ENCODE results near the gene HDAC3.

DNA sequence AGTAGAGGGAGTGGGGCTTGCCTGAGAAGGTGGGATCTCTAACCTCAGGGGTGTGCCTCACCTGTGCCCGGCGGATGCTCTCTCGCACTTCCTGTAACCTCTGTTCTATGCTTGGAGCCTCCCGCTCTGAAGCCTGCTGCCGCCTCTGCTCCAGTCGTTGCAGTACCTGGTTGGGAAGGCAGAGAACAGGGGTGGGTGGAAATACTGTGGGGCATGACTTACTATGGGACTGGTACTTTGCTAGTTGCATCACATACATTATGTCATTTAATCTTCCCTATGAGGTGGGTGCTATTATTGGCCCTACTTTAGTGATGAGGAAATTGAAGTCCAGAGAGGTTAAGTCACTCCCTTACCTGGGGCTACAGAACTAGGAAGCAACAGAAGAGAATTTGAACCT, 9.4 kb upstream of the HDAC3 start:
- TF ChIP-seq, protein P1, sequence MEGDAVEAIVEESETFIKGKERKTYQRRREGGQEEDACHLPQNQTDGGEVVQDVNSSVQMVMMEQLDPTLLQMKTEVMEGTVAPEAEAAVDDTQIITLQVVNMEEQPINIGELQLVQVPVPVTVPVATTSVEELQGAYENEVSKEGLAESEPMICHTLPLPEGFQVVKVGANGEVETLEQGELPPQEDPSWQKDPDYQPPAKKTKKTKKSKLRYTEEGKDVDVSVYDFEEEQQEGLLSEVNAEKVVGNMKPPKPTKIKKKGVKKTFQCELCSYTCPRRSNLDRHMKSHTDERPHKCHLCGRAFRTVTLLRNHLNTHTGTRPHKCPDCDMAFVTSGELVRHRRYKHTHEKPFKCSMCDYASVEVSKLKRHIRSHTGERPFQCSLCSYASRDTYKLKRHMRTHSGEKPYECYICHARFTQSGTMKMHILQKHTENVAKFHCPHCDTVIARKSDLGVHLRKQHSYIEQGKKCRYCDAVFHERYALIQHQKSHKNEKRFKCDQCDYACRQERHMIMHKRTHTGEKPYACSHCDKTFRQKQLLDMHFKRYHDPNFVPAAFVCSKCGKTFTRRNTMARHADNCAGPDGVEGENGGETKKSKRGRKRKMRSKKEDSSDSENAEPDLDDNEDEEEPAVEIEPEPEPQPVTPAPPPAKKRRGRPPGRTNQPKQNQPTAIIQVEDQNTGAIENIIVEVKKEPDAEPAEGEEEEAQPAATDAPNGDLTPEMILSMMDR (IDR thresholded peaks at IDR 0.05), result no peak
- no peak for TF ChIP-seq POLR2A (IDR thresholded peaks at IDR 0.05)
